ENCODE results near the gene GALK2. TPM values are rescaled to one million over a fixed set of nuclear protein-coding genes. Genes with fewer than 3 reads are reported as not detected.
A peak's percentile ranks its signal among the peaks of the same experiment; 100 is the strongest.

The GALK2 gene
- total RNA-seq, 6 experiments from 2014 or later, result 22.5 to 35.4 (median 29.4) TPM

DNA sequence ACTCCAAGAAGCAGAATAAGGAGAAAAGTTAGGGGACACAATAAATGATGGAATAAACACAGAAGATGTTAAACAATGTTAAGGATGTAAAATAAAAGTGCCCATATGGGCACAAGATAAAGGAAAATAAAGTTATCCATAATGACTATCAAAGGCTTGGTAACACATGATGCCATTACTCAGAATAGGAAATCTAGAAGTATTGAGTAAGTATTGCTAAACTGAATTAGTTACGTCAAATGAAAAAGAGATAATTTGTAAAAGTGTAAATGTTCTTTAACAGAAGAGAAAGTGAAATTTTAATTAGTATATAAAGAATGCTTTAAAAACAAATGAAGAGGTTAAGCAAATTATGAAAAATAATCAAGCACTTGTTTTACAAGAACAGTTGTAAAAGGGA, 21.3 kb upstream of the GALK2 start:
- DNase-seq (no peak), ATAC-seq (peak in 1 of 4 donors; percentile 28)
- Histone ChIP-seq H3K36me3 (peaks cover 0 to 9% (median 2%) of the 10 kb centered on the region in 4 donors), H3K4me3 (no peak overlapping the region), H3K27ac (no peak overlapping the region), H3K9me3 (no peaks in the 10 kb centered on the region), H3K4me1 (peaks cover 0 to 24% (median 2%) of the 10 kb centered on the region in 4 donors), H3K27me3 (no peaks in the 10 kb centered on the region)
- intact Hi-C loops (cut with DNase I), result no loop called here
- WGBS (ENCODE audit: insufficient coverage, low coverage, low lambda C conversion rate, missing lambda C conversion rate), result 29% methylated on average over 1 of the region's 1 CpG
- no peak for TF ChIP-seq POLR2A (IDR thresholded peaks at IDR 0.05)
- TF ChIP-seq, protein P1, sequence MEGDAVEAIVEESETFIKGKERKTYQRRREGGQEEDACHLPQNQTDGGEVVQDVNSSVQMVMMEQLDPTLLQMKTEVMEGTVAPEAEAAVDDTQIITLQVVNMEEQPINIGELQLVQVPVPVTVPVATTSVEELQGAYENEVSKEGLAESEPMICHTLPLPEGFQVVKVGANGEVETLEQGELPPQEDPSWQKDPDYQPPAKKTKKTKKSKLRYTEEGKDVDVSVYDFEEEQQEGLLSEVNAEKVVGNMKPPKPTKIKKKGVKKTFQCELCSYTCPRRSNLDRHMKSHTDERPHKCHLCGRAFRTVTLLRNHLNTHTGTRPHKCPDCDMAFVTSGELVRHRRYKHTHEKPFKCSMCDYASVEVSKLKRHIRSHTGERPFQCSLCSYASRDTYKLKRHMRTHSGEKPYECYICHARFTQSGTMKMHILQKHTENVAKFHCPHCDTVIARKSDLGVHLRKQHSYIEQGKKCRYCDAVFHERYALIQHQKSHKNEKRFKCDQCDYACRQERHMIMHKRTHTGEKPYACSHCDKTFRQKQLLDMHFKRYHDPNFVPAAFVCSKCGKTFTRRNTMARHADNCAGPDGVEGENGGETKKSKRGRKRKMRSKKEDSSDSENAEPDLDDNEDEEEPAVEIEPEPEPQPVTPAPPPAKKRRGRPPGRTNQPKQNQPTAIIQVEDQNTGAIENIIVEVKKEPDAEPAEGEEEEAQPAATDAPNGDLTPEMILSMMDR (IDR thresholded peaks at IDR 0.05), result no peak

DNA sequence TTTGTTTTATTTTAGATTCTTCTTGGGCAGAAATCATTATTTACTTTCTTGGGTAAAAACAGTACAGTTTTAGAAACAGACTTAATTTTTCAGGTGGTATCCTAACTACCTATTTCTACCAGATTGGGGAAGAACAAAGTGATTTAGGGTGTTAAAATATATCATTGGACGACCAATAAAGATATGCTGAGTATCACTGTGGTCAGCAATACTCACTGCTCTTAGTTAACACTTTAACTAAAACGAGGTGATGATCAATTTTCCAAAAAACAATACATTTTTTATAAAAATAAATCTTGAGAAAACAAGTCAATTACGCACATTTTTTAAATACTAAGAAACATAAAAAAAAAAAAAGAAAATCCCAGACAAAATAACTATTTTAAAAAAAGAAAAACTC, 18.2 kb upstream of the GALK2 start:
- ATAC-seq, result no peak
- intact Hi-C loops (cut with DNase I), result no loop called here
- H3K4me1 ChIP-seq, result peaks cover 0 to 26% (median 3%) of the 10 kb centered on the region in 4 donors

DNA sequence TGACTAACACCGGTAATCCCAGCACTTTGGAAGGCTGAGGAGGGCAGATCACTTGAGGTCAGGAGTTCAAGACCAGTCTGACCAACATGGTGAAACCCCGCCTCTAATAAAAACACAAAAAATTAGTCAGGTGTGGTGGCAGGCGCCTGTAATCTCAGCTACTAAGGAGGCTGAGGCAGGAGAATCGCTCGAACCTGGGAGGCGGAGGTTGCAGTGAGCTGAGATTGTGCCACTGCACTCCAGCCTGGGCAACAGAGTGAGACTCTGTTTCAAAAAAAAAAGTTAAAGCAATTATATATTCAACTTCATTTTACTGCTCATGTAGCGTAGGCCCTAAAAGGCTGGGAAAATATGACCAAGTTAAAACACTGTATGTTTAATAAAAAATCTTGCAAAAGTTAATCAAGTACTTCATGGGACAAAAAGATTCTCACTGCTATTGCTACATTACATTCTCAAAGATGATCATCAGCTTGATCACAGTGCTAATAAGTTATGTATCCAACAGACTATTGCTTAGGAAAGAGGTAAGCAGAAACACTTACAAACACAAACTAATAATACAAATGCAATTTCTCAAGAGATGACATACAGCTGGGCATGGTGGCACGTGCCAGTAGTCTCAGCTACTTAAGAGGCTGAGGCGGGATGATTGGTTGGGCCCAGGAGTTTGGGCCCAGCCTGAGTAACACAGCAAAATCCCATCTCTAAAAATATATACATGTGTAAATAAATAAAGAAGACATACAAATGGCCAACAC, 17.3 kb upstream of the GALK2 start:
- Histone ChIP-seq H3K4me1 (peaks cover 0 to 28% (median 3%) of the 10 kb centered on the region in 4 donors), H3K27me3 (no peaks in the 10 kb centered on the region), H3K4me3 (no peak overlapping the region), H3K27ac (no peak overlapping the region), H3K36me3 (no peaks in the 10 kb centered on the region), H3K9me3 (no peaks in the 10 kb centered on the region)
- DNase-seq (no peak), ATAC-seq (no peak)
- 89% methylated on average over 5 of the region's 9 CpGs for WGBS (ENCODE audit: insufficient coverage, low coverage, low lambda C conversion rate, missing lambda C conversion rate)
- intact Hi-C loops (cut with DNase I), result no loop called here
- no peak for TF ChIP-seq POLR2A (IDR thresholded peaks at IDR 0.05)
- TF ChIP-seq, protein P1 (IDR thresholded peaks at IDR 0.05), result no peak

More for the DNA sequence above, 18.2 kb upstream of the GALK2 start:
- Histone ChIP-seq H3K4me3 (no peak overlapping the region), H3K36me3 (no peaks in the 10 kb centered on the region), H3K27me3 (no peaks in the 10 kb centered on the region), H3K9me3 (no peaks in the 10 kb centered on the region), H3K27ac (no peak overlapping the region)
- WGBS (ENCODE audit: insufficient coverage, low coverage, low lambda C conversion rate, missing lambda C conversion rate), result 78% methylated on average over 3 of the region's 3 CpGs
- TF ChIP-seq, protein P1 (IDR thresholded peaks at IDR 0.05), result no peak
- no peak for TF ChIP-seq POLR2A (IDR thresholded peaks at IDR 0.05)
- DNase-seq, result no peak

DNA sequence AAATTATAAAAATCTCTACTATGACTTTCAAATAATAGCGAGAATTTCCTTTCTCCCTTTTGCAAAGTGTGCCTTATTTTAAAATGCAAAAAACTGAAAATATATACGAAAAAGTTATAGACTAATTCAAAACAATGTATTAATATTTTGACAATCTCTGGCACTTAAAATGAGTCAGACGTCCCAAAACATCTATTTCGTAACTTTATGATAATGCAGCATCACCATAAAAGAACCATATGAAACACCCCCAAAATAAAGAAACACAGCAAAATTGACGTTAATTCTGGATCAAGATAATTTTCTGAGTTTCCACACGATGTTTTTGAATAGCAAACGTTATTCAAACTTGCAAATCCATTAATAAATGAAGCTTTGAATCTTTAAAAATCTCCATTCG, 15.7 kb upstream of the GALK2 start:
- Histone ChIP-seq H3K9me3 (no peaks in the 10 kb centered on the region), H3K27ac (peak overlapping the region in 1 of 3 donors; percentile 65), H3K4me1 (peaks cover 0 to 25% (median 3%) of the 10 kb centered on the region in 4 donors), H3K4me3 (peak overlapping the region; percentile 73 to 87 (median 82)), H3K27me3 (no peaks in the 10 kb centered on the region), H3K36me3 (no peaks in the 10 kb centered on the region)
- WGBS (ENCODE audit: insufficient coverage, low coverage, low lambda C conversion rate, missing lambda C conversion rate), result 14% methylated on average over 8 of the region's 8 CpGs
- TF ChIP-seq, protein P1 (IDR thresholded peaks at IDR 0.05), result no peak
- TF ChIP-seq POLR2A (IDR thresholded peaks at IDR 0.05), result no peak
- intact Hi-C loops (cut with DNase I), result no loop called here
- DNase-seq (no peak), ATAC-seq (no peak)

All from right lobe of liver (tissue), 6 donors.